ENCODE measurements around the gene AHNAK. TPM values are rescaled to one million over a fixed set of nuclear protein-coding genes. Genes with fewer than 3 reads are reported as not detected.

The AHNAK gene
- total RNA-seq, 2 experiments from 2014 or later: 9.2 to 9.4 TPM

DNA sequence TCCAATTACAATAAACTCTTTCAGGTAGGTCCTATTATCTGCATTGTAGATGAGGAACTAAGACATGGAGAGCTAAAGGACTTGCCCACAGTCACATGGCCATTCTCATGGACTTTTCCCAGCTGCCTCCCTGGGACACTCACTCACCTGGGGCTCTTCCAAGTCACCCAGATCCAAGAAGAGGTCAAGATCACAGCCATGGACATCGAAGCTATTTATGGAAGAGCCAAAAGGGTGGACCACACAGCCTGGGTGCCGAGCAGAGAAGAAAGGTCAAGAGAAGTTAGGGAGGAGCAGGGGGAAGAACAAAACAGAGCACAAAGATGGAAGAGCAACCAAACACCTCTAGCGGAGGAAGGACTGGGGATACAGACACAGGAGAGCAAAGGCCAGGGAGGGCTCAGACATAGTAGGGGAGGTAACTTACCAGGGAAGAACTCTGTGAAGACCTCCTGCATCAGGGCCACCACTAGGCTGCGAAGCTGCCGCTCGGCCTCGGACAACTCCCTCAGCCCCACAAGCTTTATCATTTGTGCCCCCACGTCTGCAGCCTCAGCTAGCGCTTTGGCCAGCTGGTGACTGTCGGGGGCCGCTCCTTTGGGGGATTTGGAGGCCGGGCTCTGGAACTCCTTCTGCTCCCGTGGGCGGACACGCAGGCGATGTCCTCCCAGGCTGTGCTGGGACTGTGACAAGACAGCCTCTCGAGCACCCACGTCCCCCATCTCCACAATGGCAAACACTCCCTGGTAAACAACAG, 34.5 kb upstream of the AHNAK start:
- peaks cover 20% of the 10 kb centered on the region for H3K36me3 Mint-ChIP-seq (ENCODE audit: low read depth)
- DNase-seq: no peak
- CTCF ChIA-PET: no interaction called here
- intact Hi-C loops (cut with micrococcal nuclease): no loop called here
- H3K27ac Mint-ChIP-seq: peak overlapping the region; percentile 50
- H3K4me3 Mint-ChIP-seq: no peak overlapping the region
- no peaks in the 10 kb centered on the region for H3K9me3 Mint-ChIP-seq
- no peaks in the 10 kb centered on the region for H3K27me3 Mint-ChIP-seq (ENCODE audit: low read depth)
- H3K4me1 Mint-ChIP-seq (ENCODE audit: low read depth): peaks cover 4% of the 10 kb centered on the region

DNA sequence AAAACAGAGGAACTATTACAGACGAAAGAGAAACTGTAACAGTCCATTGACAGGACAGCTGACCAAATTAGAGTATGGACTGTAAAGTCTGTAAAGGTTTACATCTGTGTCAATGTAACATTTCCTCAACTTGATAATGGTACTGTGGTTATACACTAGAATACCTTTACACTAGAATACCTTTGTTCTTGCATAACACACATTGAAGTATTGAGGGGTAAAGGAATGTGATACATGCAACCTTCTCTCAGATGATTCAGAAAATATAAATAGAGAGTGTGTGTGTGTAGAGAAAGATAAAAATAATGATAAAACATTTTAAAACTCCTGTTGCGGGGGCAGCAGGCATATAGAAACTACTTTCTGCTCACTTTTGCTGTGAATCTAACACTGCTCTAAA, 32.6 kb upstream of the AHNAK start:
- H3K27me3 Mint-ChIP-seq (ENCODE audit: low read depth): no peaks in the 10 kb centered on the region
- H3K36me3 Mint-ChIP-seq (ENCODE audit: low read depth): peaks cover 24% of the 10 kb centered on the region
- DNase-seq: no peak
- CTCF ChIA-PET: interaction anchor here (1.8 kb wide), 1 partner anchor 37 kb away, joined by 7 read pairs; no protein-coding TSS in a partner anchor
- H3K4me3 Mint-ChIP-seq: no peak overlapping the region
- no peak overlapping the region for H3K27ac Mint-ChIP-seq
- no peaks in the 10 kb centered on the region for H3K9me3 Mint-ChIP-seq
- intact Hi-C loops (cut with micrococcal nuclease): no loop called here
- H3K4me1 Mint-ChIP-seq (ENCODE audit: low read depth): peaks cover 11% of the 10 kb centered on the region

DNA sequence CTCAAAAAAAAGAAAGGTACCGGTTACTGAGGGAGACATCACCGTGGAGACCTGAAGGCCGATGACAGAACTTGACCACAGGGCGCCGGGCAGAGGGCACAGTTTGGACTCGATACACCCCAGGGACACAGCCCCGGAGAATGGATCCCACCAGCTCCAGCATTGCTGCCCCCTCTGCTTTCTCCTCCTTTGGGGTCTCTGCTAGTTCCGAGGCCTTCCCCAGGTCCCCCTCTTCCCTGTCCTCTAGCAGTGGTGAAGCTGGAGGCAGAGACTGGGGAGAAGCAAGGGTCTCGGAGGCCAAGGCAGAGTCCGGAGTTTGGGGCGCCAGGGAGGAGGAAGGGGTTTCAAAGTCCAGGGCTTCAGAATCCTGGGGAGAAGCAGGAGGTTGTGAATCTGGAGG, 31.9 kb upstream of the AHNAK start:
- H3K4me3 Mint-ChIP-seq: no peak overlapping the region
- H3K9me3 Mint-ChIP-seq: no peaks in the 10 kb centered on the region
- intact Hi-C loops (cut with micrococcal nuclease): no loop called here
- no peak for DNase-seq
- H3K36me3 Mint-ChIP-seq (ENCODE audit: low read depth): peaks cover 27% of the 10 kb centered on the region
- H3K4me1 Mint-ChIP-seq (ENCODE audit: low read depth): peaks cover 11% of the 10 kb centered on the region
- no peaks in the 10 kb centered on the region for H3K27me3 Mint-ChIP-seq (ENCODE audit: low read depth)
- CTCF ChIA-PET: interaction anchor here (1.8 kb wide), 1 partner anchor 36 kb away, joined by 7 read pairs; no protein-coding TSS in a partner anchor
- no peak overlapping the region for H3K27ac Mint-ChIP-seq

DNA sequence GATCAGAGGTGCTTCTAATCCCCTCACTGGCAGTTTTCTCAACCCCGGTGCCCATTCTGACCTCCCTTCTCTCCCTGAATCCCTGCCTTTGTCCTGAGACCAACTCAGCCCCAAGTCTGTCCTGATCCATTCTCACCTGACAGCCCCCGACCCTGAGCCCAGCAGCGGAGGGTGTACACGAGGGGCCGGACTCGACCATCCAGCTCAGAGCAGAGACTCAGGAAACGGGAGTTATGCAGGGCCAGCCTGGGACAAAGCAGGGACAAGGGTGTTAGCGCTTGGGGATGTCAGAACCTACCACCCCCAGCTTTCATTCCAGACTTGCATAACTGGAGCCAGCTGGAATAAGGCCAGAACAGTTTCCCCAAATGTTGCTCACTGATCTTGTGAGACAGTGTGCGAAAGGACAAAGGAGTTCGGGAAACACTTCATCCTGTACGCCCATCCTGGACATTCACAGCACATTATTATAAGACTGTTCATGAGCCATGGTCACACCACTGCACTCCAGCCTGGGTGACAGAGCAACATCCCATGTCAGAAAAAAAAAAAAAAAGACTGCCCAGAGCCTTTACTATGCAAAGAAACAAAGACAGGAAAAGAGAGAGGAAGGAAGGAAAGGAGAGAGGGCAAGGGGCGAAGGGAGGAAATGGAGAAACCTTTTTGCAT, 30.6 kb upstream of the AHNAK start:
- Mint-ChIP-seq H3K4me3 (no peak overlapping the region), H3K27me3 (ENCODE audit: low read depth) (no peaks in the 10 kb centered on the region), H3K27ac (peak overlapping the region; percentile 6), H3K9me3 (no peaks in the 10 kb centered on the region), H3K36me3 (ENCODE audit: low read depth) (peaks cover 39% of the 10 kb centered on the region), H3K4me1 (ENCODE audit: low read depth) (peaks cover 20% of the 10 kb centered on the region)
- CTCF ChIA-PET: interaction anchor here (0.7 kb wide), 1 partner anchor 41 kb away, joined by 4 read pairs; no protein-coding TSS in a partner anchor
- no peak for DNase-seq
- intact Hi-C loops (cut with micrococcal nuclease): no loop called here

DNA sequence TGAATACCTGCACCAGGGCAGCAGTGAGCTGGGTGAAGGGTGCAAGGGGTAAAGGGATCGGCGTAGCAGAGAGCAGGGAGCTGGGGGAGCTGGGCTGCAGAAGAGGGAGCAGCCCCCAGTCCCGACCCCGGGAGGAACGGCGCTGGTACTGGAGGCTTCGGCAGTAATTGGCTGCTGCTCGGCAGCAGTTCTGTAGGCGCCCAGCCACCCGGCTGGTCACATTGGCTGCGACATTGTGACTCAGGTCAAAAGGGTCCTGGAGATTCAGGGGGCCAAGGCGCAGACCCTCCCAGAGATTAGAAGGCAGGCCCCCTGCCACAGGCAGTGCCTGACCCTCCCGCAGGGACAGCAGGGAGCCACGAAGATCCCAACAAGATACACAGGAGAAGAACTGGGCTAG, 29.2 kb upstream of the AHNAK start:
- H3K36me3 Mint-ChIP-seq (ENCODE audit: low read depth): peaks cover 50% of the 10 kb centered on the region
- peak overlapping the region; percentile 95 for H3K4me3 Mint-ChIP-seq
- H3K9me3 Mint-ChIP-seq: no peaks in the 10 kb centered on the region
- H3K27me3 Mint-ChIP-seq (ENCODE audit: low read depth): no peaks in the 10 kb centered on the region
- intact Hi-C loops (cut with micrococcal nuclease): loop anchor here (2.0 kb wide), 1 partner anchor 71 kb away; the partner anchor contains the start of gene GANAB
- H3K27ac Mint-ChIP-seq: peak overlapping the region; percentile 62
- CTCF ChIA-PET: no interaction called here
- peaks cover 30% of the 10 kb centered on the region for H3K4me1 Mint-ChIP-seq (ENCODE audit: low read depth)
- no peak for DNase-seq

DNA sequence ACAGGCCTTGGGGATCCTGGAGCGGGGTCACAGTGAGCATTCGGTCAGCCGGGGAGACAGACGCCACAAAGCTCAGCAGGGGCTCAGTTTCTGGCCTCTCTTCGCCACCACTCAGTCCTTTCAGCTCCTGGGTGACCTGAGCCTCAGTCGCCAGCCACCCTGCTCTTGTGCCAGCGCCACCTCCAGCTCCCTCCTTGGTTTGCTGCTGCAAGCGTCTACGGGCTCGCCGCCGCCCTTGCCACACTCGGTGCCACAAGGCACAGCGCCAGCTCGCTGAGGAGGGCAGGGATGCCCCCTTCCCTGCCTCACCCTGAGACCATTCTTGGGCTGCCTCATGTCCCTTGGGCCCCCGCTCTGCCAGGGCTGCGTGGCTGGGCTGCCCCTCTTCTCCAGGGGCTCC, 28.6 kb upstream of the AHNAK start:
- DNase-seq: no peak
- peaks cover 36% of the 10 kb centered on the region for H3K4me1 Mint-ChIP-seq (ENCODE audit: low read depth)
- peaks cover 55% of the 10 kb centered on the region for H3K36me3 Mint-ChIP-seq (ENCODE audit: low read depth)
- H3K27me3 Mint-ChIP-seq (ENCODE audit: low read depth): no peaks in the 10 kb centered on the region
- H3K27ac Mint-ChIP-seq: peak overlapping the region; percentile 97
- H3K9me3 Mint-ChIP-seq: no peaks in the 10 kb centered on the region
- intact Hi-C loops (cut with micrococcal nuclease): loop anchor here (2.0 kb wide), 1 partner anchor 72 kb away; the partner anchor contains the start of gene GANAB
- peak overlapping the region; percentile 95 for H3K4me3 Mint-ChIP-seq
- CTCF ChIA-PET: interaction anchor here (0.9 to 2.0 kb wide), 5 partner anchors 10 to 180 kb away, joined by 4 to 11 read pairs (median 5); partner anchors contain the start of gene TUT1

DNA sequence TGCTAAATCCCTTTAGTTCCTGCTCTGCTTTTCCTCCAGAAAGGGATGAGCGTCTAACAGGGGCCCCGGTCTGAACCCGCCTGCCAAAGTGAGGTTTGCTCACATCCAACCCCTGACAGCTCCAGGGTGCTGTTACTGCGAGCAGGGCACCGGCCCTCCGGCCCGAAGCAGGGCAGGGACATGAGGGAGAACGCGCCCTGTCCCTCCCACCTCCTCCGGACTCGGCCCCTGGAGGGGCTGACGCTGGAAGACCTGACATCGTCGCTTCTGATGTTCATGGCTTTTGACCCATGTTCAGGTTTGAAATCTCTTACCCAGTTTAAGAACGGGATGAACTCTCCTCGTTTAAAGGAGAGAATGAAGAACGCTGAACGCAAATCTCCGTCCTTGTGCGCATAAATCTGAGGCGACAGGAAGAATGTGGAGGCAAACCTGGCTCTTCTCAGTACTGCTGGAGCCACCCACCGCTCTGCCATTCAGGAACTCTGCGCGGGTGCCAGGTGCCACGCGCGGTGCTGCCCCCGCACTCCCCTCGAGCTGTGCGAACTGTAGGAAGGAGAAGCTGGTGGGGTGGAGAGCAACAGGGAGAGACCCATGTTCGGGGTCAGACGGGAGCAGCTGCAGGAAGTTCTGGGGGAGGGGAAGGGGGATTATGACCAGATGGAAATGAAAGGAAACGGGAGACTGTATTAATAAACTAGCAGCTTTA, 27.9 kb upstream of the AHNAK start:
- CTCF ChIA-PET: interaction anchor here (0.9 to 2.7 kb wide), 8 partner anchors 10 to 180 kb away, joined by 4 to 11 read pairs (median 6); partner anchors contain the start of gene TUT1
- DNase-seq: peak; percentile 37
- H3K27me3 Mint-ChIP-seq (ENCODE audit: low read depth): no peaks in the 10 kb centered on the region
- H3K4me1 Mint-ChIP-seq (ENCODE audit: low read depth): peaks cover 42% of the 10 kb centered on the region
- peak overlapping the region; percentile 95 for H3K4me3 Mint-ChIP-seq
- H3K36me3 Mint-ChIP-seq (ENCODE audit: low read depth): peaks cover 60% of the 10 kb centered on the region
- H3K27ac Mint-ChIP-seq: peak overlapping the region; percentile 97
- intact Hi-C loops (cut with micrococcal nuclease): loop anchor here (1.0 to 5.0 kb wide), 7 partner anchors 17 to 268 kb away; partner anchors contain the start of genes GANAB, HNRNPUL2 and TUT1
- no peaks in the 10 kb centered on the region for H3K9me3 Mint-ChIP-seq

DNA sequence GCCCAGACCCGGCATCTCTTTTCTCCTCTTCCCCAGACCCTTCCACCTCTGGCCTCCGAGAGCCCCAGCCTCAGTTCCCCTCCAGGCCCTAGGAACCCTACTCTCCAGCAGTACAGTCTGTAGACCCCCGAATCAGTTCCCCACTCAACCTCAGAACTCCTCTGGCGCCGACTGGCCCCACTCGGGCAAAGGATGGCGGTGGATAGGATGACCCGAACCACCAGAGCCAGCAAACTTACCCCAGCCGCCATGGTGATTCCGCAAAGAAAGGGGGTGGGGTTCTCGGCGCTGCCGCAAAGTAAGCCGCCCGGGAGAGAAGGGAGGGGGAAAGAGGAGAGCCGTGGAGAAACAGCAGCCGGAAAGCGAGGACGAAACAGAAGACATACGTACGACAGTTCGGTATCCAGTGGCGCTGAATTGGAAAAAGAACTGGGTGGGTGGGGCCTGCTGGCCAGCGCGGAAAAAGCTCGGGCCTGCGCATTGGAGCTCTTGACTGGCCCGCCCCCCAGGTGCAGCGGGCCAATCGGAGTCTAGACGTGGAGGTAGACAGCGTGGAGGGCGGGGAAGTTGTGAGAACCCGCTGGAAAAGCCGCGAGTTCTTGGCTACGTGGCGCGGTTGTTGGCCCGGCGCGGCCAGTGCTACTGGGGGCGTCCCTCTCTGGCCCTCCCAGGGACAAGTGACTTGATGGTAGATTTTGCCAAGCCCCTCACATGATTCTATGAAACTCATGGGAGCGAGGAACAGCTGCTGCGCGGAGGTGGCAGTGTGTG, 27.2 kb upstream of the AHNAK start, which contains the start of gene EEF1G:
EEF1G (minus strand) TSS at position 300 of the 771 bp plus-strand sequence; CDS start at position 251, 49 bp downstream.
- Mint-ChIP-seq H3K4me1 (ENCODE audit: low read depth) (peaks cover 44% of the 10 kb centered on the region), H3K9me3 (no peaks in the 10 kb centered on the region), H3K27ac (peak within 1 kb of the TSS; percentile 97), H3K27me3 (ENCODE audit: low read depth) (no peaks in the 10 kb centered on the region), H3K4me3 (peak within 1 kb of the TSS; percentile 95), H3K36me3 (ENCODE audit: low read depth) (peaks cover 63% of the 10 kb centered on the region)
- intact Hi-C loops (cut with micrococcal nuclease): loop anchor here (1.0 to 5.0 kb wide), 8 partner anchors 13 to 269 kb away; partner anchors contain the start of genes GANAB, HNRNPUL2 and TUT1
- CTCF ChIA-PET: interaction anchor here (0.6 to 2.7 kb wide), 6 partner anchors 13 to 179 kb away, joined by 3 to 11 read pairs (median 6); partner anchors contain the start of gene TUT1
- peak; percentile 99 for DNase-seq

DNA sequence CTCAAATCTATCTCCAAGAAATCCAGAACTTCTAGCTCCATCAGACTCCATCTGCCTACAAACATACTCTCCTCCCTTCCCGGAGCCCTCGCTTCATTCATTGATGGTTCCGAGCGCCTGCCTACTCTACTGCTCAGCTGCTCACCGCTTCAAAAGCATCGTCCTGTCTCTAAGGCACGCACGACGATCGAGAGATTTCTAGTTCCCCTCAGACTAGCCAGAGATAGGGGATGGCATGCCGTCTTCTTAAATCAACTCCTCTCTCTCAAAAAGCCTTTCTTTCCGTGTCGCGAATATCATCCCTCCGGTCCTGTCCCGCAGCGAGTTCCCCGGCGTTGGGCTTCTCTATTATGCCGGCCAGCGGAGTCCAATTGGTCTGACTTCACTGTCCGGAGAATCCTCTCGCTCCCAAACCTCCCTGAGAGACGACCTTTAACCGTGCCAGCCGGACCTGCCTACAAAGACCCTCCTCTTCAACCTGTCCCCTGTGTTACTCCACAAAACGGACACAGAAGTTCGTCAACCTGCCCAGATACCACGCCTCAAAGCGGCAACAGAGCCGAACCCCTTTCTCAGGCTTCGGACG, 26.5 kb upstream of the AHNAK start:
- peak; percentile 46 for DNase-seq
- intact Hi-C loops (cut with micrococcal nuclease): loop anchor here (1.0 to 5.0 kb wide), 2 partner anchors 13 to 269 kb away; no protein-coding TSS in a partner anchor
- Mint-ChIP-seq H3K9me3 (no peaks in the 10 kb centered on the region), H3K36me3 (ENCODE audit: low read depth) (peaks cover 64% of the 10 kb centered on the region), H3K27ac (peak overlapping the region; percentile 97), H3K4me3 (peak overlapping the region; percentile 95), H3K27me3 (ENCODE audit: low read depth) (no peaks in the 10 kb centered on the region), H3K4me1 (ENCODE audit: low read depth) (peaks cover 47% of the 10 kb centered on the region)
- CTCF ChIA-PET: interaction anchor here (0.6 to 2.7 kb wide), 7 partner anchors 13 to 178 kb away, joined by 3 to 11 read pairs (median 6); partner anchors contain the start of gene TUT1

DNA sequence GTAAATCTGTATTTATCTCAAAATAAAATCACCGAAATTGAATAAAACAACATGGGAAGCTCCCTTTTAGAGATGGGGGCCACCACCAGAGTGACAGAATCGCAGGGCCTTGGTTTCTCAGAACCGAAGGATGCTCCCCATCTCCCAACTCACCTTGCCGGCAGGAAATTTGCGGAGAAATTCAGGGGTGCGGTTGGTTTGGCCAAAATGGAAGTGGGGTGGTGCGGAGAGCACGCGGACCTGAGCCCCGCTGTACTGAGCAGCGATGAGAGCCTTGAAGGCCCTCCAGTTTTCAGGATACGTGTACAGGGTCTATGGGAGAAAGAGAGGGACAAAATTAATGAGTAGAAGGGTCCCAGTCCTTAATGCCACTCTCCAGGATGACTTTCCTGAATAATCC, 25.8 kb upstream of the AHNAK start:
- H3K27me3 Mint-ChIP-seq (ENCODE audit: low read depth): no peaks in the 10 kb centered on the region
- peak overlapping the region; percentile 95 for H3K4me3 Mint-ChIP-seq
- H3K36me3 Mint-ChIP-seq (ENCODE audit: low read depth): peaks cover 65% of the 10 kb centered on the region
- peaks cover 49% of the 10 kb centered on the region for H3K4me1 Mint-ChIP-seq (ENCODE audit: low read depth)
- H3K27ac Mint-ChIP-seq: peak overlapping the region; percentile 97
- DNase-seq: no peak
- H3K9me3 Mint-ChIP-seq: no peaks in the 10 kb centered on the region
- CTCF ChIA-PET: interaction anchor here (0.6 to 2.7 kb wide), 4 partner anchors 12 to 283 kb away, joined by 4 to 10 read pairs (median 7); no protein-coding TSS in a partner anchor
- intact Hi-C loops (cut with micrococcal nuclease): loop anchor here (5.0 kb wide), 1 partner anchor 270 kb away; no protein-coding TSS in a partner anchor

All from activated naive CD4-positive, alpha-beta T cell treated with anti-CD3 and anti-CD28 coated beads for 36 hours (primary cell).